Measurements from ENCODE around the gene MMP20. TPM values are rescaled to one million over a fixed set of nuclear protein-coding genes. Genes with fewer than 3 reads are reported as not detected.

MMP20 gene
- total and polyA plus RNA-seq, 2 of the 13 experiments (the other 11 are each of a cell fraction or from before 2014, with no cell fraction given) = 0.05 TPM; not detected in 1

DNA sequence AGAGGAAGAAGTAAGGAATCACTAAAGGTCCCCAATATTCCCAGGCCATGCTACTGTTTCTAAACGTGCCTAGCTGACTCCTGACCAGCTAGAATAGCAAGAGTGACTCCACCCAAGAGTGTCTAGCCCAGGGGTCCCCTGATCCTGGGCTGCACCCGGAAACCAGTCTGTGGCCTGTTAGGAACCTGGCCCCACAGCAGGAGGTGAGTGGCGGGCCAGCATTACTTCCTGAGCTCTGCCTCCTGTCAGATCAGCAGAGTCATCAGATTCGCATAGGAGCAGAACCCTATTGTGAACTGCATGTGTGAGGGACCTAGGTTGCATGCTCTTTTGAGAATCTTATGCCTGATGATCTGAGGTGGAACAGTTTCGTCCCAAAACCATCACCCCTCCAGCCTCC is 2.0 kb downstream of the MMP20 start (continued):
- TF ChIP-seq, protein P1, sequence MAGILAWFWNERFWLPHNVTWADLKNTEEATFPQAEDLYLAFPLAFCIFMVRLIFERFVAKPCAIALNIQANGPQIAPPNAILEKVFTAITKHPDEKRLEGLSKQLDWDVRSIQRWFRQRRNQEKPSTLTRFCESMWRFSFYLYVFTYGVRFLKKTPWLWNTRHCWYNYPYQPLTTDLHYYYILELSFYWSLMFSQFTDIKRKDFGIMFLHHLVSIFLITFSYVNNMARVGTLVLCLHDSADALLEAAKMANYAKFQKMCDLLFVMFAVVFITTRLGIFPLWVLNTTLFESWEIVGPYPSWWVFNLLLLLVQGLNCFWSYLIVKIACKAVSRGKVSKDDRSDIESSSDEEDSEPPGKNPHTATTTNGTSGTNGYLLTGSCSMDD (CRISPR knock-in tag; IDR thresholded peaks at IDR 0.05) = no peak
- TF ChIP-seq SOX5 (CRISPR knock-in tag; IDR thresholded peaks at IDR 0.05; ENCODE audit: borderline replicate concordance) = no peak
- no peak for TF ChIP-seq TAF1 (CRISPR knock-in tag; IDR thresholded peaks at IDR 0.05)
- no peak for TF ChIP-seq KLF16 (CRISPR knock-in tag; IDR thresholded peaks at IDR 0.05)
- TF ChIP-seq SP140L (CRISPR knock-in tag; IDR thresholded peaks at IDR 0.05; ENCODE audit: borderline replicate concordance) = no peak
- TF ChIP-seq, protein P2, sequence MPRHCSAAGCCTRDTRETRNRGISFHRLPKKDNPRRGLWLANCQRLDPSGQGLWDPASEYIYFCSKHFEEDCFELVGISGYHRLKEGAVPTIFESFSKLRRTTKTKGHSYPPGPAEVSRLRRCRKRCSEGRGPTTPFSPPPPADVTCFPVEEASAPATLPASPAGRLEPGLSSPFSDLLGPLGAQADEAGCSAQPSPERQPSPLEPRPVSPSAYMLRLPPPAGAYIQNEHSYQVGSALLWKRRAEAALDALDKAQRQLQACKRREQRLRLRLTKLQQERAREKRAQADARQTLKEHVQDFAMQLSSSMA (CRISPR knock-in tag; IDR thresholded peaks at IDR 0.05) = no peak
- no peak for TF ChIP-seq ZNF607 (CRISPR knock-in tag; IDR thresholded peaks at IDR 0.05; ENCODE audit: borderline replicate concordance)
- no peak for TF ChIP-seq U2AF1 (optimal IDR thresholded peaks at IDR 0.05; ENCODE audit: low read depth, low read length)
- TF ChIP-seq ELF4 (CRISPR knock-in tag; IDR thresholded peaks at IDR 0.05; ENCODE audit: borderline replicate concordance) = no peak
- TF ChIP-seq TMF1 (CRISPR knock-in tag; IDR thresholded peaks at IDR 0.05; ENCODE audit: low read depth) = no peak

DNA sequence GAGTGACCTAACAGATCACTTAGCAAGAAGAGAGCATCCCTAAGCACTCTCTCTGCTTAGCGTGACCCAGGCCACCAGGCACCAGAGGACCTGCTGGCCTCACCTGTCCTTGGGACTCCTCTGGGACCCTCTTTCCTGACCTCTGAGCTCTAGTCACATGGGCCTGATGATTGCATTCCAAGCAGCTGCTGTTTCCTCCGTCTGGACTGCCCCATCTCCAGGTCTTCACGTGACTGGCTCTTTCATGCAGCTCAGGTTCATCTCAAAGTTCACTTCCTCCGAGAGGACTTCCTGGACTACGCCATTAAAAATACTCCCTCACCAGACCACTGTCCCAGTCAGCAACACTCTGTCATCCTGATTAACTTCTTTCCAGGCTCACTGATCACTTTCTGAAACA is 2.9 kb downstream of the MMP20 start:
- FAIRE-seq (peak; percentile 67), DNase-seq (ENCODE audit: low spot score) (peak; percentile 45), ATAC-seq (peak; percentile 76)
- peak overlapping the region; percentile 47 for H2AFZ ChIP-seq (ENCODE audit: low read length)
- no peaks in the 10 kb centered on the region for H3K79me2 ChIP-seq (ENCODE audit: insufficient read depth, low read length)
- in situ Hi-C loops (cut with HindIII; ENCODE audit: extremely low pct_ligation_motif_present, low pct_unique_long_range_greater_than_20kb) (no loop called here), intact Hi-C loops (cut with micrococcal nuclease; ENCODE audit: unreplicated experiment) (no loop called here)
- peak overlapping the region; percentile 13 for H3K27ac ChIP-seq (ENCODE audit: extremely low read length, insufficient read depth, low read length)
- ChIA-PET CTCF (ENCODE audit: low intra/inter-chr PET ratio, low total read pairs) (no interaction called here), POLR2A (interaction anchor here (0.8 to 1.4 kb wide), 3 partner anchors 9 to 281 kb away, joined by 3 to 8 read pairs (median 4); no protein-coding TSS in a partner anchor)
- H3K9ac ChIP-seq (ENCODE audit: insufficient read depth, low read depth, low read length) = no peak overlapping the region; the same call in 1 of the 2 replicates
- WGBS (ENCODE audit: low lambda C conversion rate) = 18% methylated on average over 5 of the region's 5 CpGs
- no peaks in the 10 kb centered on the region for H3K36me3 ChIP-seq (replicated peaks in 1 of 2; ENCODE audit: control insufficient read depth in 1 of 2, insufficient read depth in 2 of 2, low read length in 2 of 2)
- H3K27me3 ChIP-seq (ENCODE audit: control insufficient read depth in 1 of 2, insufficient read depth in 2 of 2, low read length in 2 of 2) = no peaks in the 10 kb centered on the region
- peak overlapping the region; percentile 58 for H3K4me2 ChIP-seq (ENCODE audit: low read depth, low read length)
- no peaks in the 10 kb centered on the region for H3K9me3 ChIP-seq (ENCODE audit: low read length)
- BruUV-seq (replicated peaks) = no TSS peak
- peaks cover 56% of the 10 kb centered on the region for H3K4me1 ChIP-seq (ENCODE audit: insufficient read depth, low read length)
- no peaks in the 10 kb centered on the region for H4K20me1 ChIP-seq (ENCODE audit: insufficient read depth, low read length)
- 0 out of 6 replicates have a peak overlapping the region, but pooled peaks of 1 of the 3 experiments have one; percentile 19 for H3K4me3 ChIP-seq (replicated peaks in 1 of 3; ENCODE audit: insufficient read depth in 1 of 3, low read depth in 2 of 3, low read length in 3 of 3)
- TF ChIP-seq, protein P3, sequence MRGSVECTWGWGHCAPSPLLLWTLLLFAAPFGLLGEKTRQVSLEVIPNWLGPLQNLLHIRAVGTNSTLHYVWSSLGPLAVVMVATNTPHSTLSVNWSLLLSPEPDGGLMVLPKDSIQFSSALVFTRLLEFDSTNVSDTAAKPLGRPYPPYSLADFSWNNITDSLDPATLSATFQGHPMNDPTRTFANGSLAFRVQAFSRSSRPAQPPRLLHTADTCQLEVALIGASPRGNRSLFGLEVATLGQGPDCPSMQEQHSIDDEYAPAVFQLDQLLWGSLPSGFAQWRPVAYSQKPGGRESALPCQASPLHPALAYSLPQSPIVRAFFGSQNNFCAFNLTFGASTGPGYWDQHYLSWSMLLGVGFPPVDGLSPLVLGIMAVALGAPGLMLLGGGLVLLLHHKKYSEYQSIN (CRISPR knock-in tag; IDR thresholded peaks at IDR 0.05; ENCODE audit: borderline replicate concordance) = no peak
- TF ChIP-seq MXD4 (CRISPR knock-in tag; IDR thresholded peaks at IDR 0.05) (0 out of 2 replicates have a peak, but pooled peaks have one; percentile 27), MYNN (CRISPR knock-in tag; IDR thresholded peaks at IDR 0.05; ENCODE audit: low read depth) (no peak), NCOR1 (IDR thresholded peaks at IDR 0.05; ENCODE audit: borderline replicate concordance, low read length) (peak; percentile 28; the same call in 1 of the 2 replicates), RAD21 (CRISPR knock-in tag; IDR thresholded peaks at IDR 0.05) (no peak), ZNF644 (CRISPR knock-in tag; IDR thresholded peaks at IDR 0.05; ENCODE audit: low read depth) (peak; percentile 72; the same call in 1 of the 2 replicates), ZFP37 (CRISPR knock-in tag; IDR thresholded peaks at IDR 0.05; ENCODE audit: borderline replicate concordance) (no peak), TEAD3 (CRISPR knock-in tag; optimal IDR thresholded peaks at IDR 0.05; ENCODE audit: borderline replicate concordance) (peak; percentile 96), NR2F6 (IDR thresholded peaks at IDR 0.05) (peak; percentile 31; the same call in 1 of the 2 replicates), NR2F6 (CRISPR knock-in tag; IDR thresholded peaks at IDR 0.05) (peak; percentile 47; the same call in 1 of the 2 replicates), U2AF2 (IDR thresholded peaks at IDR 0.05; ENCODE audit: low read depth, low read length) (no peak), YEATS2 (CRISPR knock-in tag; IDR thresholded peaks at IDR 0.05; ENCODE audit: borderline replicate concordance) (peak; percentile 44; the same call in 1 of the 2 replicates), HNF4A (CRISPR knock-in tag; IDR thresholded peaks at IDR 0.05) (peak; percentile 81)
- TF ChIP-seq, protein P4, sequence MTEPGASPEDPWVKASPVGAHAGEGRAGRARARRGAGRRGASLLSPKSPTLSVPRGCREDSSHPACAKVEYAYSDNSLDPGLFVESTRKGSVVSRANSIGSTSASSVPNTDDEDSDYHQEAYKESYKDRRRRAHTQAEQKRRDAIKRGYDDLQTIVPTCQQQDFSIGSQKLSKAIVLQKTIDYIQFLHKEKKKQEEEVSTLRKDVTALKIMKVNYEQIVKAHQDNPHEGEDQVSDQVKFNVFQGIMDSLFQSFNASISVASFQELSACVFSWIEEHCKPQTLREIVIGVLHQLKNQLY (CRISPR knock-in tag; IDR thresholded peaks at IDR 0.05) = peak; percentile 79; the same call in 1 of the 2 replicates

Data from HepG2 (cell line).